Neural crest cell (in vitro differentiated cells): ENCODE data around the gene MAPK10. TPM values are rescaled to one million over a fixed set of nuclear protein-coding genes. Genes with fewer than 3 reads are reported as not detected.

Experiments
- DNase-seq: peaks from one replicate; pipeline ENCODE4 v3.0.0; 2021; ENCODE audit warnings: low read depth, mixed read lengths, low spot score
- H3K27ac Mint-ChIP-seq: one replicate; pipeline ENCODE4 v1.8.0; 2021; ENCODE audit warnings: mild to moderate bottlenecking, mixed read lengths; ENCODE audit not compliant: unreplicated experiment
- H3K27me3 Mint-ChIP-seq: 2 replicates; pipeline ENCODE4 v1.8.0; 2021; ENCODE audit warnings: low read depth, mild to moderate bottlenecking, mixed read lengths
- H3K36me3 Mint-ChIP-seq: 2 replicates; pipeline ENCODE4 v1.8.0; 2021; ENCODE audit warnings: low read depth, mild to moderate bottlenecking, mixed read lengths
- H3K4me1 Mint-ChIP-seq: 2 replicates; pipeline ENCODE4 v1.8.0; 2021; ENCODE audit warnings: mixed read lengths
- H3K4me3 Mint-ChIP-seq: one replicate; pipeline ENCODE4 v1.8.0; 2021; ENCODE audit warnings: mild to moderate bottlenecking, mixed read lengths
- H3K9me3 Mint-ChIP-seq: 2 replicates; pipeline ENCODE4 v1.8.0; 2021; ENCODE audit warnings: mixed read lengths
- CTCF ChIP-seq: fragments of 200-600 bp; sonication (generic); conservative IDR thresholded peaks from 2 replicates; pipeline ENCODE4 v1.5.0; 2021; ENCODE audit warnings: antibody characterized with exemption, mild to moderate bottlenecking
- total RNA-seq: library from RNA; stranded (reverse); gene quantifications from 2 replicates; pipeline ENCODE4 v1.2.1, GENCODE V29; 2021

Gene MAPK10
- total RNA-seq, 1 donor from 2014 or later = 62.2 TPM

DNA sequence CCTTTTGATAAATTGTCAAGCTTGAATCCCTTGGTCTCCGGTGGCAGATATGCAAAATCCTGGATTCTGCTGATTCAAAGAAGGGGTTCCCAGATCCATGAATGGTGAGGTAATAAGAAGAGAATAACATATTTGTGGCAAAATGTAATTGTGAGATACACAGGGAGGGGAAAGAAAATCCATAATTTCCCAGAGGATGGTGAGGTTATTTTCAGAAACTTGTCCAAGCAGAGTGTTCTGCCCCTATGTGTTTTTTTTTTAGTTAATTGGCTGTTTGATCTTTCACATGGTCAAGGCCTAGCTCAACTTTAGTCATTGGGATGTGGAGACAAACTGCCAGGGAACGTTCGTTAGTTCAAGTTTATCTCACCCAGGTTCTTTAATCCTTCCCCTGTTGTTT lies 408.8 kb downstream of the MAPK10 start:
- TF ChIP-seq CTCF = no peak
- Mint-ChIP-seq H3K4me1 (peaks cover 4% of the 10 kb centered on the region), H3K9me3 (no peaks in the 10 kb centered on the region), H3K27ac (no peak overlapping the region), H3K4me3 (no peak overlapping the region), H3K27me3 (no peaks in the 10 kb centered on the region), H3K36me3 (no peaks in the 10 kb centered on the region)
- no peak for DNase-seq

DNA sequence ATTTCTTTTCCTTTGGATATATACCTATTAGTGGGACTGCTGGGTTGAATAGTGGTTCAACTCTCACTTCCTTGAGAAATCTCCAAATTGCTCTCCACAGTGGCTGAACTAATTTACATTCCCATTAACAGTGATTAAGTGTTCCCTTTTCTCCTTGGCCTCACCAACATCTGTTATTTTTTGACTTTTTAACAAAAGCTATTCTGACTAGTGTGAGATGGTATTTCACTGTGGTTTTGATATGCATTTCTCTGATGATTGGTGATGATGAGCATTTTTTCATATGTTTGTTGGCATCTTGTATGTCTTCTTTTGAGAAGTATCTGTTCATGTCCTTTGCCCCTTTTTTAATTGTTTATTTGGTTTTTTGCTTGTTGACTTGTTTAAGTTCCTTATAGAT lies 413.0 kb downstream of the MAPK10 start:
- DNase-seq = no peak

GRCh38 chr4:85942107-85942506 lies 417.7 kb downstream of the MAPK10 start:
- H3K27me3 Mint-ChIP-seq = no peaks in the 10 kb centered on the region

More for the DNA sequence above, 413.0 kb downstream of the MAPK10 start:
- Mint-ChIP-seq H3K4me1 (peaks cover 4% of the 10 kb centered on the region), H3K4me3 (no peak overlapping the region), H3K9me3 (no peaks in the 10 kb centered on the region), H3K27me3 (no peaks in the 10 kb centered on the region), H3K27ac (no peak overlapping the region), H3K36me3 (no peaks in the 10 kb centered on the region)
- TF ChIP-seq CTCF = no peak

GRCh38 chr4:85940151-85940550 lies 419.7 kb downstream of the MAPK10 start:
- no peak for TF ChIP-seq CTCF
- Mint-ChIP-seq H3K4me1 (no peaks in the 10 kb centered on the region), H3K36me3 (no peaks in the 10 kb centered on the region), H3K4me3 (no peak overlapping the region), H3K9me3 (no peaks in the 10 kb centered on the region), H3K27ac (no peak overlapping the region), H3K27me3 (no peaks in the 10 kb centered on the region)
- DNase-seq = no peak

More at GRCh38 chr4:85942107-85942506, 417.7 kb downstream of the MAPK10 start:
- Mint-ChIP-seq H3K27ac (no peak overlapping the region), H3K4me1 (peaks cover 3% of the 10 kb centered on the region), H3K9me3 (no peaks in the 10 kb centered on the region), H3K4me3 (no peak overlapping the region), H3K36me3 (no peaks in the 10 kb centered on the region)
- DNase-seq = no peak
- TF ChIP-seq CTCF = no peak

Other genes starting within 250 kb of the MAPK10 start
- 65.6 and 70.5 TPM in 2 replicates for gene PTPN13, start 234.3 kb upstream of the MAPK10 start, total RNA-seq